Measurements from ENCODE around the gene CT45A1.
A peak's percentile ranks its signal among the peaks of the same experiment; 100 is the strongest.

DNA sequence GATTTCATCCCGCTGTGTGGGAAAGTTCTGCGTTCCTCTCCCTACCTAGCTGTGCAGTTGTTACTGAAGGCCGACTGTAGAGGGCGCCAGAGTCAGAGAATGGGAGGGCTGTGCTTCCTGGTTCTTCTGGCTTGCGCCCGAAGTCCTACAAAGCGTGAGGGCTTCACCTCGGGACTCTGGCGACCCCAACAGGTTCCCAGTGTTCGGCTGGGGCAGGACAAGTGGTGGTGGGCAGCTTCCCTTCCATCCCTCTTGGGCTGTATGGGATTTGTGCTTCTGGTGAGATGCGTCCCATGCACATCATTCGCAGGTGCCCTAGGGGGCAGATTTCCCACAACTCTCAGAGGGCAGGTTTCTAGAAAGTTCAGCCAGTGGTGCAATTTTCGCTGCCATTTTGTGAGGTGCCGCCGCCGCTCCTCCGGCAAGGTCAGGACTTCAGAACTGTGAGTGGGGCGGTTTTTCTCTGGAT, 27.3 kb downstream of the CT45A1 start:
- TF ChIP-seq CTCF (conservative IDR thresholded peaks at IDR 0.05; ENCODE audit: low read length), result peak; percentile 58
- no peak for TF ChIP-seq EZH2phosphoT487 (IDR thresholded peaks at IDR 0.05; ENCODE audit: borderline replicate concordance, low read depth, low read length)

Measured in OCI-LY7 (cell line).